B cell (primary cell): ENCODE results near the gene LPIN2.

Source experiments
- EZH2 ChIP-seq: IDR thresholded peaks from 2 replicates; pipeline ENCODE4 v1.6.1; 2012; ENCODE audit warnings: borderline replicate concordance, low read depth, mild to moderate bottlenecking, moderate library complexity, low read length; ENCODE audit not compliant: insufficient read depth, poor library complexity, severe bottlenecking
- TF ChIP-seq, protein P1 (sequence below): fragments of 200-600 bp; IDR thresholded peaks from one replicate; pipeline ENCODE4 v1.8.0; 2022; ENCODE audit warnings: antibody characterized with exemption, mild to moderate bottlenecking

GRCh38 chr18:3040881-3041280 is 27.9 kb upstream of the LPIN2 start:
- TF ChIP-seq, protein P1, sequence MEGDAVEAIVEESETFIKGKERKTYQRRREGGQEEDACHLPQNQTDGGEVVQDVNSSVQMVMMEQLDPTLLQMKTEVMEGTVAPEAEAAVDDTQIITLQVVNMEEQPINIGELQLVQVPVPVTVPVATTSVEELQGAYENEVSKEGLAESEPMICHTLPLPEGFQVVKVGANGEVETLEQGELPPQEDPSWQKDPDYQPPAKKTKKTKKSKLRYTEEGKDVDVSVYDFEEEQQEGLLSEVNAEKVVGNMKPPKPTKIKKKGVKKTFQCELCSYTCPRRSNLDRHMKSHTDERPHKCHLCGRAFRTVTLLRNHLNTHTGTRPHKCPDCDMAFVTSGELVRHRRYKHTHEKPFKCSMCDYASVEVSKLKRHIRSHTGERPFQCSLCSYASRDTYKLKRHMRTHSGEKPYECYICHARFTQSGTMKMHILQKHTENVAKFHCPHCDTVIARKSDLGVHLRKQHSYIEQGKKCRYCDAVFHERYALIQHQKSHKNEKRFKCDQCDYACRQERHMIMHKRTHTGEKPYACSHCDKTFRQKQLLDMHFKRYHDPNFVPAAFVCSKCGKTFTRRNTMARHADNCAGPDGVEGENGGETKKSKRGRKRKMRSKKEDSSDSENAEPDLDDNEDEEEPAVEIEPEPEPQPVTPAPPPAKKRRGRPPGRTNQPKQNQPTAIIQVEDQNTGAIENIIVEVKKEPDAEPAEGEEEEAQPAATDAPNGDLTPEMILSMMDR, result no peak
- no peak for TF ChIP-seq EZH2
